Activated CD8-positive, alpha-beta memory T cell treated with anti-CD3 and anti-CD28 coated beads, Interleukin-2, amount 10 ng/mL, durations not matched to agents 7 days and 5 days (primary cell): ENCODE measurements around the gene SCN1B. TPM values are rescaled to one million over a fixed set of nuclear protein-coding genes. Genes with fewer than 3 reads are reported as not detected.
A peak's percentile ranks its signal among the peaks of the same experiment; 100 is the strongest.

Experiments used
- ATAC-seq: fragments of 150-1000 bp; cut with Tn5 transposase; one replicate; pipeline ENCODE4 v1.10.0; 2021; ENCODE audit warnings: moderate library complexity
- CTCF ChIA-PET: fragments of 350-600 bp; sonication (Branson Sonifier 250); formaldehyde crosslinking; loops from one replicate; lab custom pipeline; 2021; ENCODE audit warnings: antibody characterized with exemption; lab: Charles Lee
- DNase-seq: peaks from one replicate; pipeline ENCODE4 v3.0.0-alpha.2; 2020
- H3K27ac Mint-ChIP-seq: one replicate; pipeline ENCODE4 v1.8.0; 2021; ENCODE audit warnings: mild to moderate bottlenecking, mixed read lengths
- H3K27me3 Mint-ChIP-seq: one replicate; pipeline ENCODE4 v1.8.0; 2021; ENCODE audit warnings: mixed read lengths
- H3K36me3 Mint-ChIP-seq: one replicate; pipeline ENCODE4 v1.8.0; 2021; ENCODE audit warnings: mild to moderate bottlenecking, mixed read lengths
- H3K4me1 Mint-ChIP-seq: one replicate; pipeline ENCODE4 v1.8.0; 2021; ENCODE audit warnings: mixed read lengths
- H3K4me3 Mint-ChIP-seq: one replicate; pipeline ENCODE4 v1.8.0; 2021; ENCODE audit warnings: mild to moderate bottlenecking, moderate library complexity, mixed read lengths
- H3K9me3 Mint-ChIP-seq: one replicate; pipeline ENCODE4 v1.8.0; 2022; ENCODE audit warnings: low read depth, mixed read lengths
- total RNA-seq, 2 experiments: library from RNA; stranded (reverse); gene quantifications; one replicate each; pipeline ENCODE4 v1.2.3, GENCODE V29; 2021

Gene SCN1B
- total RNA-seq, 2 experiments from 2014 or later: 0.26 to 0.37 TPM

DNA sequence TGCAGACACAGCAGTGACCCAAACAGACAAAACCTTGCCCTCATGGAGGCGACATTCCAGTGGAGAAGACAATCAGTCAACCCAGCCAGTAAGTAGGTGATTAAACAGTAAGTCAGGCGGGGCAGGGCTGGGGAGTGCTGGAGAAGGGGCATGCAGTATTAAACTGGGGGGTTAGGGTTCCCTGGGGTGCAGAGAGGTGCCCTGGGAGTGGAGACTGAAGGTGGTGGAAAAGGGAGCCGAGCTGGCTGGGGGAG is 54.2 kb downstream of the SCN1B start:
- DNase-seq (no peak), ATAC-seq (no peak)
- Mint-ChIP-seq H3K4me1 (peaks cover 3% of the 10 kb centered on the region), H3K27ac (no peak overlapping the region), H3K4me3 (no peak overlapping the region), H3K9me3 (no peaks in the 10 kb centered on the region), H3K27me3 (no peaks in the 10 kb centered on the region), H3K36me3 (no peaks in the 10 kb centered on the region)
- CTCF ChIA-PET: no interaction called here

DNA sequence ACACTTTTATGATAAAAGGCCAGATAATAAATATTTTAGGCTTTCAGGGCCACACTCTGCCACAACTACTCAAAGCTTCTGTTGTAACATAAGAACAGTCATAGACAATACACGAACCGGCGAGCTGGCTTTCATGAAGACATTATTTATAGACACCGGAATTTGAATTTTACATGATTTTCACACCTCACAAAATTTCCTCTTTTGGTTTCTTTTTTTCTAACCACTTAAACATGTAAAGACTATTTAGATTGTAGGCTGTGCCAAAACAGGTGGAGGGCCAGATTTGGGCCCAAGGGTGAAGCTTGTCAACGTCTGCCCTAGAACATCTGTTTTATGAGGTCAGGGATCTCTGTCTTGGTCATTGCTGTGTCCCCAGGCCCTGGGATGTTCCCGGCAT is 55.7 kb downstream of the SCN1B start:
- Mint-ChIP-seq H3K27me3 (peaks cover 3% of the 10 kb centered on the region), H3K36me3 (no peaks in the 10 kb centered on the region), H3K4me1 (peaks cover 4% of the 10 kb centered on the region), H3K27ac (peak overlapping the region; percentile 37), H3K9me3 (no peaks in the 10 kb centered on the region), H3K4me3 (no peak overlapping the region)
- DNase-seq: no peak
- no peak for ATAC-seq
- CTCF ChIA-PET: interaction anchor here (1.1 to 2.1 kb wide), 5 partner anchors 19 to 72 kb away, joined by 4 to 13 read pairs (median 4); partner anchors contain the start of gene FXYD3

DNA sequence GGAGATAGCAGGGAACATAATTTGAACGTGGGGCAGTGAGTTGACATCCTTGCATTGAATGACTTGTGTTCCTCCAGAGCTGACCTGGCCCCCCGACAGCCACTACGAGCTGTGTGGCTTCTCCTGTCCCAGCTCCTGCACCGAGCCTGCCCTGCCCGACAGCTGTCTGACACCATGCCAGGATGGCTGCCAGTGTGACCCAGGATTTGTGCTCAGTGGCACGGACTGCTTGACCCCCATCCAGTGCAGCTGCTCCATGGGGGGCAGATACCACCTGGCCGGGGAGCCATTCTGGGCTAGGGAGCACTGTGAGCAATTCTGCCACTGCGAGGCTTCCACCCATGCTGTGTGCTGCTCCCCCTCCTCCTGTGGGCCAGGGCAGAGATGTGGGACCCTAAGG is 56.2 kb downstream of the SCN1B start:
- Mint-ChIP-seq H3K9me3 (no peaks in the 10 kb centered on the region), H3K4me3 (no peak overlapping the region), H3K4me1 (peaks cover 4% of the 10 kb centered on the region), H3K27ac (no peak overlapping the region), H3K27me3 (peaks cover 3% of the 10 kb centered on the region), H3K36me3 (no peaks in the 10 kb centered on the region)
- CTCF ChIA-PET: interaction anchor here (1.1 to 2.1 kb wide), 4 partner anchors 20 to 72 kb away, joined by 4 to 13 read pairs (median 6); no protein-coding TSS in a partner anchor
- no peak for DNase-seq
- ATAC-seq: no peak

DNA sequence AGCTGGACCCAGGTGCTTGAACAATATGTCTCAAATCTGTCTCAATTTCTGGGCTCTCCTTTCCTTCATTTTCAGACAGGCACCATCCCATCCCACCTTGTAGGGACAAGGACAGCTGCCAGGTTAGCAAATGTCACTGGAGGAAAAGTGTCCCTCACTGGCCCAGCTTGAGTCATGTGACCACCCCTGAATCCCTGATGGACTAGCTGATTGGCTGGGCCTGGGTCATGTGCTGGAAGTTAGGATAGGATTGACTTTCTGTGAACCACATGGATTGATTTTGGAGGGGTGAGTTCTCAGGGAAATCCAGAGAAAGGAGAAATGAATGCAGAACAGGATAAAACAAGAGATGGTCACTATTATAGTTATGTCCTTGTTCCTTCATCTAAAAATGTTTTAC is 57.1 kb downstream of the SCN1B start:
- no peaks in the 10 kb centered on the region for H3K36me3 Mint-ChIP-seq
- ATAC-seq (no peak), DNase-seq (no peak)
- peaks cover 3% of the 10 kb centered on the region for H3K27me3 Mint-ChIP-seq
- no peak overlapping the region for H3K4me3 Mint-ChIP-seq
- no peak overlapping the region for H3K27ac Mint-ChIP-seq
- peaks cover 4% of the 10 kb centered on the region for H3K4me1 Mint-ChIP-seq
- H3K9me3 Mint-ChIP-seq: no peaks in the 10 kb centered on the region
- CTCF ChIA-PET: interaction anchor here (1.1 to 2.1 kb wide), 3 partner anchors 20 to 73 kb away, joined by 4 to 13 read pairs (median 8); no protein-coding TSS in a partner anchor

DNA sequence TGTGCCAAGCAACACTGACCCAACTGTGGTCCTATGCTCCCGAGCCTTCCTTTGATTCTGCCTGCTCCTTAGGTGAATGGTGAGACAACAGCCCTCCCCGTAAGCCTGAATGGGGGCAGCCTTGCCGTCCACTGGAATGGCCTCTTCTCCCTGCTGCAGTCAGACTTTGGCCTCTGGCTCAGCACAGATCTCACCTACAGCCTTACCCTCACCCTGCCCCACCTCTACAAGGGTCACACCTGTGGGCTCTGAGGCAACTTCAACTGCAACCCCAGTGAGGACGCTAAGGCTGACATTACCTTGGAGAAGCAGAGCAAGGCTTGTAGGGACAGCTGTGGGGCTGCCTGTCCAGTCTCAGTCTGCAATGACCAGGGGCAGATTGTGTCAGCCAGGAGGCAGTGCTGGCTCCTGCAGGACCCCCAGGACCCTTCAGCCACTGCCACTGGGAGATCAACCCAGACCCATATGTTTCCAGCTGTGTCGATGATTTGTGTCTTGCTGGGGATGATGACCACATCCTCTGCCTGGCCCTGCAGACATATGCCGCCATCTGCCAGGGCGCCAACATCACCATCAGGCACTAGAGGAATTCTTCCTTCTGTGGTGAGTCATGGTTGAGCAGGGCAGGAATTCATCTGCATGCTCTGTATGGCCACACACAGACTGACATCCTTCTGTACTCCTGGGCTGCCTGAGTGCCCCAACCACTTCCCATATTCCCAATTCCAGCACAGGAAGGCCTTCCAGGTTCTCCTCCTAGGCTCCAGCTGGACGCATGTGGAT is 58.1 kb downstream of the SCN1B start:
- H3K27me3 Mint-ChIP-seq: peaks cover 3% of the 10 kb centered on the region
- ATAC-seq: no peak
- no peak for DNase-seq
- H3K27ac Mint-ChIP-seq: no peak overlapping the region
- H3K36me3 Mint-ChIP-seq: no peaks in the 10 kb centered on the region
- CTCF ChIA-PET: interaction anchor here (1.4 kb wide), 1 partner anchor 48 kb away, joined by 4 read pairs; no protein-coding TSS in a partner anchor
- H3K9me3 Mint-ChIP-seq: no peaks in the 10 kb centered on the region
- H3K4me3 Mint-ChIP-seq: no peak overlapping the region
- H3K4me1 Mint-ChIP-seq: peaks cover 4% of the 10 kb centered on the region

DNA sequence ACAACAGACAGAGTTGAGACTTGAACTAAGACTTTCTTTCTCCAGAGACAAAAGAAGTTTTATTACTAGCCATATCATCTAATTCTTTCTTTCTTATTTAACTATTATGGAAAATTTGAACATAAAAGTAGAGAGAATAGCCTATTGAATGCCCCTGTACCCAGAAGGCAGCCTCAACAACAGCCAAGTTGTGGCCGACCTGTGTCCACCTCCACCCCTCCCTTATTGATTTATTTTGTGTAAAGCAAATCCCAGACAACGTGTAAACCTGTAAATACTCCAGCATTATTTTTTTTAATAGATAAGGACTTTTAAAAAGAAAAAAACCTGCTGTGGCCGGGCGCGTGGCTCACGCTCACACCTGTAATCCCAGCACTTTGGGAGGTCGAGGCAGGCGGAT is 59.3 kb downstream of the SCN1B start:
- CTCF ChIA-PET: interaction anchor here (1.4 kb wide), 1 partner anchor 46 kb away, joined by 4 read pairs; no protein-coding TSS in a partner anchor

More for the DNA sequence above, 59.3 kb downstream of the SCN1B start:
- H3K4me3 Mint-ChIP-seq: no peak overlapping the region
- no peak for ATAC-seq
- no peaks in the 10 kb centered on the region for H3K36me3 Mint-ChIP-seq
- H3K27me3 Mint-ChIP-seq: peaks cover 3% of the 10 kb centered on the region
- no peak for DNase-seq
- no peak overlapping the region for H3K27ac Mint-ChIP-seq
- no peaks in the 10 kb centered on the region for H3K9me3 Mint-ChIP-seq
- peaks cover 4% of the 10 kb centered on the region for H3K4me1 Mint-ChIP-seq

Other genes starting within 250 kb of the SCN1B start
- 1 to 10 TPM; 2.7 TPM for gene ZNF30, start 103.6 kb upstream of the SCN1B start, total RNA-seq
- gene ZNF792, start 66.2 kb upstream of the SCN1B start, total RNA-seq: 10 to 100 TPM; 13.5 to 15.3 TPM
- 100 to 1,000 TPM; 109 to 127 TPM for gene GRAMD1A, start 30.1 kb upstream of the SCN1B start, total RNA-seq
- gene HPN, start 11.3 kb downstream of the SCN1B start, total RNA-seq: not detected
- not detected for gene FXYD3, start 85.4 kb downstream of the SCN1B start, total RNA-seq
- not detected for gene LGI4, start 104.6 kb downstream of the SCN1B start, total RNA-seq
- under 1 TPM in 1 of 2 experiments, not detected in 1; 0.61 TPM for gene FXYD1, start 108.4 kb downstream of the SCN1B start, total RNA-seq
- gene FXYD7, start 112.8 kb downstream of the SCN1B start, total RNA-seq: 1 to 10 TPM; 1.1 to 1.9 TPM
- gene FXYD5, start 124.3 kb downstream of the SCN1B start, total RNA-seq: 100 to 1,000 TPM; 262 to 354 TPM
- gene FAM187B, start 198.3 kb downstream of the SCN1B start, total RNA-seq: not detected
- 10 to 100 TPM in 1 of 2 experiments, 1 to 10 TPM in 1; 7.2 to 10.0 TPM for gene LSR, start 218.5 kb downstream of the SCN1B start, total RNA-seq
- gene USF2, start 238.5 kb downstream of the SCN1B start, total RNA-seq: 100 to 1,000 TPM; 138 to 154 TPM